GF-D8 (cell line): Measurements from ENCODE around the gene TMEM53.

ENCODE experiments used
- DNase-seq: peaks from one replicate; lab custom pipeline; 2025; lab: John Stamatoyannopoulos, UW

The TMEM53 gene

GRCh38 chr1:44603718-44604117 lies 70.6 kb downstream of the TMEM53 start:
- no peak for DNase-seq
